Gastrocnemius medialis (tissue), 4 donors: ENCODE measurements around the gene ATF7. TPM values are rescaled to one million over a fixed set of nuclear protein-coding genes. Genes with fewer than 3 reads are reported as not detected.
"Not testable (repeated sequence)": the region's sequence is repeated elsewhere in the genome, so short reads cannot be mapped to it uniquely, and the experiment has no call there.

Experiments used
- ATAC-seq, 2 donors: fragments of 150-250 bp; one replicate each; pipeline ENCODE4 v1.9.1; 2016
- DNase-seq, 2 donors: peaks; one replicate each; pipeline ENCODE4 v3.0.0-alpha.2; 2019
- H3K27ac ChIP-seq, 4 donors: fragments of 200-600 bp; sonication (generic); 1 replicate in 1 of 4; 2 replicates in 3 of 4; pipeline ENCODE4 v1.5.1; 2016 to 2018; ENCODE audit warnings: mild to moderate bottlenecking in 2 of 4, moderate library complexity in 1 of 4
- H3K27me3 ChIP-seq, 3 donors: fragments of 200-600 bp; sonication (generic) in 2 of 3; 1 replicate in 1 of 3; 2 replicates in 2 of 3; pipeline versions ENCODE4 v1.5.1 to v1.6.0; 2016 to 2019; ENCODE audit warnings: mild to moderate bottlenecking in 1 of 3, moderate library complexity in 1 of 3
- H3K36me3 ChIP-seq, 2 donors: fragments of 200-600 bp; sonication (generic) in 1 of 2; one replicate each; pipeline ENCODE4 v1.5.1; 2017 to 2018
- H3K4me1 ChIP-seq, 2 donors: fragments of 200-600 bp; sonication (generic) in 1 of 2; one replicate each; pipeline ENCODE4 v1.5.1; 2016 to 2017; ENCODE audit warnings: mild to moderate bottlenecking in 2 of 2
- H3K4me3 ChIP-seq, 4 donors: fragments of 200-600 bp; sonication (generic) in 3 of 4; 1 replicate in 1 of 4; 2 replicates in 3 of 4; pipeline ENCODE4 v1.5.1; 2016 to 2019; ENCODE audit warnings: mild to moderate bottlenecking in 2 of 4
- H3K9me3 ChIP-seq, 3 donors: fragments of 200-600 bp; sonication (generic) in 2 of 3; 1 replicate in 1 of 3; 2 replicates in 2 of 3; pipeline ENCODE4 v1.5.1; 2016 to 2019
- POLR2A ChIP-seq, 2 donors: fragments of 450-650 bp; IDR thresholded peaks; one replicate each; pipeline ENCODE4 v1.6.1; 2017; ENCODE audit warnings: antibody characterized with exemption in 2 of 2, mild to moderate bottlenecking in 2 of 2, moderate library complexity in 2 of 2
- in situ Hi-C, 4 donors: fragments of 200-750 bp; cut with MboI; loops; one replicate each; pipeline versions ENCODE4 v1.15.0 to v1.8.0; 2017; ENCODE audit warnings: low sequenced_read_pairs in 4 of 4
- intact Hi-C: fragments of 100-400 bp; cut with DNase I; formaldehyde crosslinking; loops from one replicate; pipeline ENCODE4 v1.15.1; 2023; ENCODE audit warnings: low total_unique reads
- total RNA-seq, 4 donors: library from RNA; depleted of rRNA; stranded (reverse); fragments of >200 nt; gene quantifications; one replicate each; pipeline versions ENCODE4 v1.1.0 to v1.2.3, GENCODE V29; 2016
- TF ChIP-seq, protein P1 (sequence below), 5 experiments: fragments of 450-650 bp in 3 of 5; fragments of 200-600 bp in 2 of 5; sonication (generic) in 2 of 5; IDR thresholded peaks in 4 of 5; conservative IDR thresholded peaks in 1 of 5; 1 replicate in 4 of 5; 2 replicates in 1 of 5; pipeline ENCODE4 v1.5.1; 2016 to 2019; ENCODE audit warnings: antibody characterized with exemption in 5 of 5, mild to moderate bottlenecking in 3 of 5, moderate library complexity in 3 of 5

The ATF7 gene
- total RNA-seq, 4 donors from 2014 or later = 21.9 to 47.9 (median 26.3) TPM

- ATAC-seq = no peak
- TF ChIP-seq, protein P1, sequence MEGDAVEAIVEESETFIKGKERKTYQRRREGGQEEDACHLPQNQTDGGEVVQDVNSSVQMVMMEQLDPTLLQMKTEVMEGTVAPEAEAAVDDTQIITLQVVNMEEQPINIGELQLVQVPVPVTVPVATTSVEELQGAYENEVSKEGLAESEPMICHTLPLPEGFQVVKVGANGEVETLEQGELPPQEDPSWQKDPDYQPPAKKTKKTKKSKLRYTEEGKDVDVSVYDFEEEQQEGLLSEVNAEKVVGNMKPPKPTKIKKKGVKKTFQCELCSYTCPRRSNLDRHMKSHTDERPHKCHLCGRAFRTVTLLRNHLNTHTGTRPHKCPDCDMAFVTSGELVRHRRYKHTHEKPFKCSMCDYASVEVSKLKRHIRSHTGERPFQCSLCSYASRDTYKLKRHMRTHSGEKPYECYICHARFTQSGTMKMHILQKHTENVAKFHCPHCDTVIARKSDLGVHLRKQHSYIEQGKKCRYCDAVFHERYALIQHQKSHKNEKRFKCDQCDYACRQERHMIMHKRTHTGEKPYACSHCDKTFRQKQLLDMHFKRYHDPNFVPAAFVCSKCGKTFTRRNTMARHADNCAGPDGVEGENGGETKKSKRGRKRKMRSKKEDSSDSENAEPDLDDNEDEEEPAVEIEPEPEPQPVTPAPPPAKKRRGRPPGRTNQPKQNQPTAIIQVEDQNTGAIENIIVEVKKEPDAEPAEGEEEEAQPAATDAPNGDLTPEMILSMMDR (IDR thresholded peaks at IDR 0.05 in 4 of 5, conservative IDR thresholded peaks at IDR 0.05 in 1 of 5) = no peak
- no peak for TF ChIP-seq POLR2A (IDR thresholded peaks at IDR 0.05)
- H3K27ac ChIP-seq = no peak overlapping the region
- H3K36me3 ChIP-seq = no peaks in the 10 kb centered on the region
- no peak for DNase-seq
- in situ Hi-C loops = no loop called here
- H3K27me3 ChIP-seq = no peaks in the 10 kb centered on the region
- intact Hi-C loops = no loop called here
- H3K4me1 ChIP-seq = no peaks in the 10 kb centered on the region
- H3K4me3 ChIP-seq = no peak overlapping the region
- no peaks in the 10 kb centered on the region for H3K9me3 ChIP-seq
These were observed 19.0 kb upstream of the ATF7 start for GRCh38 chr12:53645165-53645564.

DNA sequence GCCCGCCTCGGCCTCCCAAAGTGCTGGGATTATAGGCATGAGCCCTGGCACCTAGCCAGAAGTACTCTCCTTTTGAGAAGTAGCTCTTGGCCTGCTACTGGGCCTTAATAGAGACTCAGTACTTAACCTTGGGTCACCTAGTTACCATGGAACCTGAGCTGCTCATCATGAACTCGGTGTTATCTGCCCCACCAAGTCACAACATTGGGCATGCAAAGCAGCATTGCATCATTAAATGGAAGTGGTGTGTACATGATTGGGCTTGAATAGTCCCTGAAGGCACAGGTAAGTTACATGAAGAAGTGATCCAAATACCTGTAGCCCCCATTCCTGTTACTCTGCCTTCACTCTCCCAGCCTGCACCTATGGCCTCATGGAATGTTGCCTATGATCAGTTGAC, 18.0 kb upstream of the ATF7 start:
- no peaks in the 10 kb centered on the region for H3K9me3 ChIP-seq
- H3K36me3 ChIP-seq = no peaks in the 10 kb centered on the region
- DNase-seq (no peak), ATAC-seq (no peak)
- no peaks in the 10 kb centered on the region for H3K27me3 ChIP-seq
- in situ Hi-C loops = no loop called here
- TF ChIP-seq POLR2A (IDR thresholded peaks at IDR 0.05) = no peak
- TF ChIP-seq, protein P1 (IDR thresholded peaks at IDR 0.05 in 4 of 5, conservative IDR thresholded peaks at IDR 0.05 in 1 of 5) = no peak
- intact Hi-C loops = no loop called here
- H3K4me1 ChIP-seq = no peaks in the 10 kb centered on the region
- H3K27ac ChIP-seq = no peak overlapping the region
- no peak overlapping the region for H3K4me3 ChIP-seq

- Histone ChIP-seq H3K4me3 (no peak overlapping the region), H3K9me3 (no peaks in the 10 kb centered on the region), H3K4me1 (no peaks in the 10 kb centered on the region), H3K27ac (no peak overlapping the region), H3K36me3 (no peaks in the 10 kb centered on the region), H3K27me3 (no peaks in the 10 kb centered on the region)
- in situ Hi-C loops = no loop called here
- TF ChIP-seq POLR2A (IDR thresholded peaks at IDR 0.05) = no peak
- TF ChIP-seq, protein P1 (IDR thresholded peaks at IDR 0.05 in 4 of 5, conservative IDR thresholded peaks at IDR 0.05 in 1 of 5) = no peak
- intact Hi-C loops = no loop called here
- ATAC-seq (no peak), DNase-seq (no peak)
These were observed 17.2 kb upstream of the ATF7 start for GRCh38 chr12:53643232-53643979.

DNA sequence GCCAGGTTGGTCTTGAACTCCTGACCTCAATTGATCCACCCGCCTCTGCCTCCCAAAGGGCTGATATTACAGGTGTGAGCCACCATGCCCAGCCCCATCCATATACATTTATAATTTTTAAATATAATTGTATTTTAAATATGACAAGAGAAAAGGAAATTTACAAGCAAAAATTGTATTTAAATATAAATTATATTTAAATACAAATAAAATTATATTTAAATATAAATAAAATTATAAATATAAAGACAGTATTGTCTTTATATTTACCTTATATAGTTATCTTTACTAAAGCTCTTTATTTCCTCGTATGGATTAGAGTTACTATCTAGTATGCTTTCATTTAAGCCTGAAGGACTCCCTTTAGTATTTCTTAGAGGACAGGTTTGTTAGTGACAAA, 11.9 kb upstream of the ATF7 start:
- Histone ChIP-seq H3K27ac (no peak overlapping the region), H3K9me3 (no peaks in the 10 kb centered on the region), H3K4me1 (no peaks in the 10 kb centered on the region), H3K36me3 (no peaks in the 10 kb centered on the region), H3K27me3 (no peaks in the 10 kb centered on the region), H3K4me3 (no peak overlapping the region)
- TF ChIP-seq, protein P1 (IDR thresholded peaks at IDR 0.05 in 4 of 5, conservative IDR thresholded peaks at IDR 0.05 in 1 of 5) = no peak
- TF ChIP-seq POLR2A (IDR thresholded peaks at IDR 0.05) = no peak
- DNase-seq (no peak), ATAC-seq (no peak)
- in situ Hi-C loops = no loop called here
- intact Hi-C loops = no loop called here

DNA sequence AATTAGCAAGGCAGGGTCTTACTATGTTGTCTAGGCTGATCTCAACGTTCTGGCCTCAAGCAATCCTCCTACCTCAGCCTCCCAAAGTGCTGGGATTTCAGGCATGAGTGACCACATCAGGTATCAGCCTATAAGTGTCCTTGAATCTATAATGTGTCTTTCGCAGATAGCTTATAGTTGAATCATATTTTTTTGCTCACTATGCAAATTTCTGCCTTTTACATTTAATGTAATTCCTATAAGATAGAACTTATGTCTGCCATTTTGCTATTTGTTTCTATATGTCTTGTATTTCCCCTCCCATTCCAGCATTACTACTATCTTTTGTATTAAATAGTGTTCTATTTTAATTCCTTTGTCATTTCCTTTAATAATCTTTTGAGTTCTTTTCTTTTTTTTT, 10.5 kb upstream of the ATF7 start:
- Histone ChIP-seq H3K27me3 (no peaks in the 10 kb centered on the region), H3K36me3 (no peaks in the 10 kb centered on the region), H3K27ac (no peak overlapping the region), H3K4me1 (no peaks in the 10 kb centered on the region), H3K4me3 (no peak overlapping the region), H3K9me3 (no peaks in the 10 kb centered on the region)
- TF ChIP-seq, protein P1 (IDR thresholded peaks at IDR 0.05 in 4 of 5, conservative IDR thresholded peaks at IDR 0.05 in 1 of 5) = no peak
- no peak for TF ChIP-seq POLR2A (IDR thresholded peaks at IDR 0.05)
- intact Hi-C loops = no loop called here
- ATAC-seq = no peak
- in situ Hi-C loops = no loop called here
- no peak for DNase-seq

DNA sequence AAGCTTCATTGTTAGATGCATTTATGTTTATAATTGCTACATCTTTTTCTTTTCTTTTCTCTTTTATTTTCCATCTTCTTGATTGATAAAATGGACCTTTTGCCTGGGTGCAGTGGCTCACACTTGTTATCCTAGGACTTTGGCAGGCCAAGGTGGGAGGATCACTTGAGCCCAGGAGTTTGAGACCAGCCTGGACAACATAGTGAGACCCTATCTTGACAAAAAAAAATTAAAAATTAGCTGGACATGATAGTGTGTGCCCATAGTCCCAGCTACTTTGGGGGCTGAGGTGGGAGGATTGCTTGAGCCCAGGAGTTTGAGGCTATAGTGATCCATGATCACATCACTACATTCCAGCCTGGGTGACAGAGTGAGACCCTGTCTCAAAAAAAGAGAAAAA, 9.5 kb upstream of the ATF7 start:
- intact Hi-C loops = not testable (repeated sequence)

More for the DNA sequence above, 9.5 kb upstream of the ATF7 start:
- H3K27ac ChIP-seq, H3K4me1 ChIP-seq, H3K27me3 ChIP-seq, in situ Hi-C loops, DNase-seq, H3K36me3 ChIP-seq, ATAC-seq, H3K4me3 ChIP-seq, H3K9me3 ChIP-seq: not testable (repeated sequence)
